HepG2 (cell line): ENCODE data around the gene PDZD8. TPM values are rescaled to one million over a fixed set of nuclear protein-coding genes. Genes with fewer than 3 reads are reported as not detected.

Experiments
- ATAC-seq: fragments of 200-7000 bp; cut with Tn5 transposase; 3 replicates; pipeline ENCODE4 v1.9.1; 2020; ENCODE audit warnings: mild to moderate bottlenecking, moderate library complexity
- BruUV-seq: library from RNA; stranded (reverse); fragments of 400-500 nt; replicated peaks from 2 replicates; lab custom pipeline; 2021; lab: Mats Ljungman, UMichigan
- CTCF ChIA-PET: fragments of 300-600 bp; formaldehyde crosslinking; extraction: SDS; loops from one replicate; lab custom pipeline; 2021; ENCODE audit warnings: low total read pairs, inconsistent platforms, low intra/inter-chr PET ratio; lab: Yijun Ruan, JAX
- POLR2A ChIA-PET: fragments of 350-600 bp; sonication (Branson Sonifier 250); formaldehyde crosslinking; loops from one replicate; lab custom pipeline; 2020; ENCODE audit warnings: antibody characterized with exemption, inconsistent platforms; lab: Yijun Ruan, JAX
- DNase-seq: peaks from one replicate; pipeline ENCODE4 v3.0.0-alpha.2; 2015; ENCODE audit warnings: low spot score
- FAIRE-seq: peaks from 3 replicates; lab custom pipeline; 2011; peaks lifted over from hg19 to GRCh38; lab: Jason Lieb, UNC
- H2AFZ ChIP-seq: one replicate; pipeline ENCODE4 v1.6.1; 2011; ENCODE audit warnings: low read length, inconsistent platforms
- H3K27ac ChIP-seq: fragments of 300-600 bp; 3 replicates; pipeline ENCODE4 v1.8.0; 2011; ENCODE audit warnings: mixed run types, mild to moderate bottlenecking, mixed read lengths, low read length, inconsistent platforms; ENCODE audit not compliant: insufficient read depth; ENCODE audit errors: extremely low read length
- H3K27me3 ChIP-seq, 2 experiments: fragments of 200-600 bp in 1 of 2; 2 replicates in 1 of 2; 3 replicates in 1 of 2; pipeline versions ENCODE4 v1.6.0 to v1.8.0; 2011; ENCODE audit warnings: low read length in 2 of 2, mild to moderate bottlenecking in 2 of 2, moderate library complexity in 2 of 2, inconsistent platforms in 1 of 2; ENCODE audit not compliant: insufficient read depth in 2 of 2, control insufficient read depth in 1 of 2
- H3K36me3 ChIP-seq, 2 experiments: fragments of 200-600 bp in 1 of 2; replicated peaks in 1 of 2; 2 replicates in 1 of 2; 3 replicates in 1 of 2; pipeline versions ENCODE4 v1.5.1 to v1.8.0; 2011; ENCODE audit warnings: low read length in 2 of 2, inconsistent platforms in 1 of 2; ENCODE audit not compliant: insufficient read depth in 2 of 2, control insufficient read depth in 1 of 2
- H3K4me1 ChIP-seq: 2 replicates; pipeline ENCODE4 v1.5.1; 2012; ENCODE audit warnings: low read length, inconsistent platforms; ENCODE audit not compliant: insufficient read depth
- H3K4me2 ChIP-seq: 2 replicates; pipeline ENCODE4 v1.6.0; 2011; ENCODE audit warnings: low read depth, low read length, inconsistent platforms
- H3K4me3 ChIP-seq, 3 experiments: fragments of 200-600 bp in 1 of 3; sonication (generic), shearing (Covaris generic) in 1 of 3; replicated peaks in 1 of 3; 2 replicates each; pipeline ENCODE4 v1.5.1; 2011 to 2016; ENCODE audit warnings: low read length in 3 of 3, inconsistent platforms in 2 of 3, low read depth in 2 of 3, mild to moderate bottlenecking in 2 of 3, control low read depth in 1 of 3, mixed read lengths in 1 of 3; ENCODE audit not compliant: insufficient read depth in 1 of 3
- H3K79me2 ChIP-seq: one replicate; pipeline ENCODE4 v1.6.1; 2011; ENCODE audit warnings: low read length, inconsistent platforms; ENCODE audit not compliant: insufficient read depth
- H3K9ac ChIP-seq: 2 replicates; pipeline ENCODE4 v1.6.0; 2011; ENCODE audit warnings: mild to moderate bottlenecking, low read depth, low read length, inconsistent platforms; ENCODE audit not compliant: insufficient read depth
- H3K9me3 ChIP-seq: 2 replicates; pipeline ENCODE4 v1.5.1; 2012; ENCODE audit warnings: mild to moderate bottlenecking, low read length
- H4K20me1 ChIP-seq: 2 replicates; pipeline ENCODE4 v1.6.0; 2011; ENCODE audit warnings: inconsistent platforms, mild to moderate bottlenecking, low read length, moderate library complexity; ENCODE audit not compliant: insufficient read depth
- CEBPB ChIP-seq: IDR thresholded peaks from 2 replicates; pipeline ENCODE4 v1.6.1; 2011; ENCODE audit warnings: low read depth, low read length, improper control_type of control experiment, borderline replicate concordance
- FOSL2 ChIP-seq: sonication (generic); formaldehyde crosslinking; IDR thresholded peaks from 2 replicates; pipeline ENCODE4 v1.4.0; 2020; ENCODE audit warnings: missing genetic modification reagents
- FOXK1 ChIP-seq: sonication (generic); formaldehyde crosslinking; IDR thresholded peaks from 2 replicates; pipeline ENCODE4 v1.4.0; 2020; ENCODE audit warnings: low read depth, missing genetic modification reagents, borderline replicate concordance
- MLLT10 ChIP-seq: sonication (generic); formaldehyde crosslinking; IDR thresholded peaks from 2 replicates; pipeline ENCODE4 v1.4.0; 2020; ENCODE audit warnings: missing genetic modification reagents
- MXD4 ChIP-seq: IDR thresholded peaks from 2 replicates; pipeline ENCODE4 v1.6.1; 2016; ENCODE audit warnings: mild to moderate bottlenecking, missing biosample characterization, missing genetic modification reagents
- RELA ChIP-seq: sonication (generic); formaldehyde crosslinking; IDR thresholded peaks from 2 replicates; pipeline ENCODE4 v1.4.0; 2020; ENCODE audit warnings: missing genetic modification reagents
- RFX3 ChIP-seq: IDR thresholded peaks from 2 replicates; pipeline ENCODE4 v1.6.1; 2016; ENCODE audit warnings: missing biosample characterization, missing genetic modification reagents
- RNF2 ChIP-seq: fragments of 450-650 bp; conservative IDR thresholded peaks from 2 replicates; pipeline ENCODE4 v1.6.1; 2016; ENCODE audit warnings: low read depth
- SKI ChIP-seq: fragments of 450-650 bp; IDR thresholded peaks from one replicate; pipeline ENCODE4 v1.6.1; 2018; ENCODE audit warnings: mild to moderate bottlenecking; ENCODE audit not compliant: partially characterized antibody
- ZBTB4 ChIP-seq: sonication (generic); formaldehyde crosslinking; IDR thresholded peaks from 2 replicates; pipeline ENCODE4 v1.4.0; 2020; ENCODE audit warnings: missing genetic modification reagents, mild to moderate bottlenecking, borderline replicate concordance
- ZFP36L1 ChIP-seq: sonication (generic); formaldehyde crosslinking; IDR thresholded peaks from 2 replicates; pipeline ENCODE4 v1.8.0; 2022; ENCODE audit warnings: mild to moderate bottlenecking, missing genetic modification reagents, moderate library complexity
- ZMYM3 ChIP-seq: sonication (generic); formaldehyde crosslinking; IDR thresholded peaks from 2 replicates; pipeline ENCODE4 v1.5.1; 2020; ENCODE audit warnings: mild to moderate bottlenecking, missing genetic modification reagents
- ZNF430 ChIP-seq: sonication (generic); formaldehyde crosslinking; IDR thresholded peaks from 2 replicates; pipeline ENCODE4 v1.9.0; 2021; ENCODE audit warnings: mild to moderate bottlenecking, missing genetic modification reagents
- ZNF639 ChIP-seq: conservative IDR thresholded peaks from 2 replicates; pipeline ENCODE4 v1.6.1; 2018; ENCODE audit warnings: missing genetic modification reagents
- ZNF773 ChIP-seq: sonication (generic); formaldehyde crosslinking; IDR thresholded peaks from 2 replicates; pipeline ENCODE4 v1.4.0; 2020; ENCODE audit warnings: missing genetic modification reagents, borderline replicate concordance
- WGBS: methylation state at CpG from one replicate; pipeline ENCODE4 v1.1.6; 2017; ENCODE audit warnings: low lambda C conversion rate; 5-methylcytosine and 5-hydroxymethylcytosine counted together
- in situ Hi-C: cut with HindIII; loops from 2 replicates; pipeline ENCODE4 v1.10.0; 2017; ENCODE audit warnings: low pct_unique_long_range_greater_than_20kb; ENCODE audit not compliant: extremely low pct_ligation_motif_present
- intact Hi-C: fragments of 100-400 bp; cut with micrococcal nuclease; formaldehyde crosslinking; loops from one replicate; pipeline ENCODE4 v1.10.0; 2022; ENCODE audit not compliant: unreplicated experiment
- polyA plus RNA-seq, 8 experiments: library from polyadenylated mRNA; depleted of rRNA in 3 of 8; stranded (reverse) in 7 of 8; unstranded in 1 of 8; fragments of >200 nt; fragmentation: Illumina TruSeq in 4 of 8; extraction: Trizol in 4 of 8; gene quantifications; 2 replicates each; pipeline versions ENCODE4 v1.2.1 to v1.2.3, GENCODE V29; 2011 to 2016; ENCODE audit warnings: low read depth in 4 of 8, missing spikeins in 1 of 8, mixed read lengths in 1 of 8; ENCODE audit not compliant: insufficient read depth in 1 of 8
- total RNA-seq, 5 experiments: library from RNA; depleted of rRNA; stranded (reverse); fragments of >200 nt; fragmentation: Illumina TruSeq; extraction: Trizol; gene quantifications; 2 replicates each; pipeline ENCODE4 v1.2.3, GENCODE V29; 2016; ENCODE audit warnings: low read depth in 1 of 5

PDZD8 gene
- total and polyA plus RNA-seq, 2 of the 13 experiments (the other 11 are each of a cell fraction or from before 2014, with no cell fraction given): 11.2 to 32.0 TPM

- no peaks in the 10 kb centered on the region; a peak in 1 of 5 replicates for H3K27me3 ChIP-seq
- no peak overlapping the region for H3K27ac ChIP-seq
- H3K36me3 ChIP-seq: no peaks in the 10 kb centered on the region
- BruUV-seq: no TSS peak
- in situ Hi-C loops (no loop called here), intact Hi-C loops (no loop called here)
- no peaks in the 10 kb centered on the region for H3K9me3 ChIP-seq
- CTCF ChIA-PET: no interaction called here
- no peak overlapping the region for H2AFZ ChIP-seq
- H3K4me2 ChIP-seq: no peak overlapping the region
- FAIRE-seq (no peak), ATAC-seq (peak; percentile 98), DNase-seq (peak; percentile 68)
- POLR2A ChIA-PET: no interaction called here
- no peak overlapping the region for H3K9ac ChIP-seq
- 13% methylated on average over 2 of the region's 4 CpGs for WGBS
- no peaks in the 10 kb centered on the region for H3K79me2 ChIP-seq
- H3K4me3 ChIP-seq: no peak overlapping the region
- H4K20me1 ChIP-seq: no peaks in the 10 kb centered on the region
- H3K4me1 ChIP-seq: peaks cover 21% of the 10 kb centered on the region
- peak; percentile 76; the same call in 1 of the 2 replicates for TF ChIP-seq MXD4 (CRISPR knock-in tag)
- no peak for TF ChIP-seq ZBTB4 (CRISPR knock-in tag)
- TF ChIP-seq ZMYM3: no peak
- no peak for TF ChIP-seq FOXK1
- peak; percentile 37 for TF ChIP-seq SKI
- TF ChIP-seq CEBPB: peak; percentile 40; the same call in 1 of the 2 replicates
- no peak for TF ChIP-seq ZNF773 (CRISPR knock-in tag)
- no peak for TF ChIP-seq MLLT10
- peak; percentile 84 for TF ChIP-seq RNF2
- TF ChIP-seq RFX3: peak; percentile 63
- 0 out of 2 replicates have a peak, but pooled peaks have one; percentile 15 for TF ChIP-seq FOSL2 (CRISPR knock-in tag)
- TF ChIP-seq ZNF639 (CRISPR knock-in tag): 0 out of 2 replicates have a peak, but pooled peaks have one; percentile 61
- peak; percentile 86; the same call in 1 of the 2 replicates for TF ChIP-seq ZNF430 (CRISPR knock-in tag)
- no peak for TF ChIP-seq RELA (CRISPR knock-in tag)
- peak; percentile 29; the same call in 1 of the 2 replicates for TF ChIP-seq ZFP36L1 (CRISPR knock-in tag)
Measured at GRCh38 chr10:117391436-117392205, 16.4 kb upstream of the PDZD8 start.
